Activated CD4-positive, alpha-beta T cell treated with anti-CD3 and anti-CD28 coated beads for 4 hours (primary cell): ENCODE measurements around the gene RBMS3.
"Not testable (repeated sequence)": the region's sequence is repeated elsewhere in the genome, so short reads cannot be mapped to it uniquely, and the experiment has no call there.

ENCODE experiments used
- DNase-seq, 2 donors: peaks; one replicate each; pipeline ENCODE4 v3.0.0-alpha.2; 2020

RBMS3 gene

DNA sequence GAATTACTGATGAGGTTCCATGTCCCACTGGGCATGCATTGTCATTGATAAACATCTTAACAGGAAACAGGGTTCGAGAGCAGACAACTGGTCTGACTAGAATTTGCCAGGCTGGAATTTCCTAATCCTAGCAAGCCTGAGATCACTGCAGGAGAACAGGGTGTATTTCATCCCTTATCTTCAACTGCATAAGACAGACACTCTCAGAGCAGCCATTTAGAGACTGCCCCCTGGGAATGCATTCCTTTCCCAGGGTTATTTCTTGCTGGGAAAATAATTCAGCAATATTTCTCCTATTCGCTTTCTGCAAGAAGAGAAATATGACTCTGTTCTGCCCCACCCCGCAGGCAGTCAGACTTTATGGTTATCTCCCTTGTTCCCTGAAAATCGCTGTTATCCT is 113.1 kb downstream of the RBMS3 start:
- not testable (repeated sequence) for DNase-seq

- no peak for DNase-seq
These were observed 116.5 kb downstream of the RBMS3 start for GRCh38 chr3:29397406-29397805.

GRCh38 chr3:29398787-29399186 is 117.9 kb downstream of the RBMS3 start:
- DNase-seq = no peak

GRCh38 chr3:29406291-29406832 is 125.5 kb downstream of the RBMS3 start:
- DNase-seq = no peak

- DNase-seq = no peak
These were observed 127.8 kb downstream of the RBMS3 start for GRCh38 chr3:29408676-29409075.

- DNase-seq = no peak
These were observed 128.5 kb downstream of the RBMS3 start for GRCh38 chr3:29409409-29409808.

- no peak for DNase-seq
These were observed 129.3 kb downstream of the RBMS3 start for GRCh38 chr3:29410220-29410619.

GRCh38 chr3:29410660-29411405 is 130.0 kb downstream of the RBMS3 start:
- no peak for DNase-seq

GRCh38 chr3:29412110-29412509 is 131.2 kb downstream of the RBMS3 start:
- DNase-seq = no peak

DNA sequence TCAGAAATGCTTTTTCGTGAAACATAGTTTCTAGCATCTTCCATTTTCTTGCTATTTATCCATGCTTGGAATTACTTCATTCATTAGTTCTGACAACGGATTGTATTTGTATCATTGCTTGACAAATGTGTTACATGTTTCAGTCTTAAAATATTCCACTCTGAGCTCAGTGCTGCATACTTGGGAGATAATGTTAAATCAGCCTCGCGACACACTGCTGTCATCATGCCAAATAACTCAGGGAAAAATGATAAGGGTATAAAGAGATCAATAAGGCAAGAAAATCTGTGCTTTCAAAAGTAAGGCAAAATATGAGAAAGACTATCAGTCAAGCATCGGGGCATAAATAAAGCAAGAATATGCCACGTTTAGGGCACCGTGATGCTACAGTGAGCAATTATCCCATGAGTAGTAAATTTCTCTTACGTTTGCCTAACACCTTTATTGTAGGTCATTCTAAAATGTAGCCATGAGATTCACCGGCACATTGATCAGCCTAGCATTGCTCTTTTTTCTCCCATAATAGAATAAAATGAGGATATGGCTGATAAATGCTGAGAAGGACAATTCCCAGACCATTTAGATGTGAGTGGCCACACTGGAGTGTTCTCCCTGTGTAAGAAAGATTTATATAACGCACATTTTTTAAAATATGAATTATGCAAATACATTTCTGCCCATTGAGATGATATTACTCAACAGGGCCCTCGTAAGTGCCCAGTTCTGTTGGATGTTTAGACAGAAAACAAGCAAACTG is 133.8 kb downstream of the RBMS3 start:
- DNase-seq = no peak

GRCh38 chr3:29415482-29416223 is 134.8 kb downstream of the RBMS3 start:
- DNase-seq = no peak

DNA sequence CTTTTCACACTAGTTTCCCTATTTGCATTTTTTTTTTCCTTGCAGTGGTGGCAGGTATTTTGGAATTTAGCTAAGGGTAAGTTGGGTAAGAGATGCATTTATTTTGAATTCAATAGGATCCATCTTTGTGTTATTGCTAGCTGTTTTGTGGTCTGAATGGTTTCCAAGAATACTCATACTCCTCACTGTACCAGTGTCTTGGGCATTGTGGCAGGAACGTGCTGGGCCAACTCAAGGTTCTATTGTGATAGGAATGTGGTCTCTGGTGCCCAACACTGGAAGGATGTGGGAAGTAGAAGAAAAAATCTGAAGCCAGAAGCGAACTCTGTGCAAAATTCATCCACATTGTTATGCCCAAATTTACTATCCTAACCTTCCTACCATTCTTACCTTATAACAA is 135.6 kb downstream of the RBMS3 start:
- no peak for DNase-seq

- no peak for DNase-seq
These were observed 139.2 kb downstream of the RBMS3 start for GRCh38 chr3:29420106-29420505.

DNA sequence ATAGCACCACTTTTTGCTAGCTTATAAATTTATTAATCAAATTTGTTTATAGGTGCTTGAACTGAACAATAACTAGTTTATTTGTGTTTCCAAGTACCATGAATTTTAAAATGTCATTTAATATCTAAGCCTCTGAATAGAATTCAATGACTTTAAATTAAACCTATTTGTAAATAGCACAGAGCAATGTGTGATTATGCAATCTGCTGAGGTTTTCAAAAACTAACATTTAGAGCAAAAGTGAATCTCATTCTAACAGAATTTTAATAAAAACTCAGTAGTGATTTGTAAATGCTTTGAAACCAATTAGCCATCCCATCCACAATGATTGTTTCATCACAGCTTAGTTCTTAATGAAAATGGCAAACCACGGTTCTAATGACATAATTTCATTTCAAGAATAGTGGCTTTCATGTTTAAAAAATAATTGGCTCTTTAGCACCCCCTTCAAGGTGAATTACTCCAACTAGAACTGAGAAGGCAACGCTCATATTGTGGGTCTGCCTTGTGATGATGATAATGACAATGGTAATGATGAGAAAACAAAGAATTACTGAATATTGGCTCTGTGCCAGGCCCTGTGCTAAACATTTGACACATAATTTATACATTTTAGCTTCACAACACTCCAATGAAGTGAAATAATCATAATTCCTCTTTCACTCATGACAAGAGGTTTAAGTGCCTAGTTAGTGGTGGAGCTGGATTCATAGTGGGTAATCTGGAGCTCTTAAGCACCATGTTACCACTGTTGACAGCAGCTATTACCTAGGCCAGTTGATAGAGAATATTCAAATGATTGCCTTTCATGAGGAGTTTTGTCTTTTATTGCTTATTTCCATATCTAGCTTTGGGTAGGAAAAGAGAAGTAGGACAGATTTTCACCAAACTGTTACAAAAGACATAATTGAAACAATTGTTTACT is 145.7 kb downstream of the RBMS3 start:
- no peak for DNase-seq

GRCh38 chr3:29427266-29428103 is 146.6 kb downstream of the RBMS3 start:
- DNase-seq = no peak

GRCh38 chr3:29429055-29429679 is 148.3 kb downstream of the RBMS3 start:
- DNase-seq = no peak

DNA sequence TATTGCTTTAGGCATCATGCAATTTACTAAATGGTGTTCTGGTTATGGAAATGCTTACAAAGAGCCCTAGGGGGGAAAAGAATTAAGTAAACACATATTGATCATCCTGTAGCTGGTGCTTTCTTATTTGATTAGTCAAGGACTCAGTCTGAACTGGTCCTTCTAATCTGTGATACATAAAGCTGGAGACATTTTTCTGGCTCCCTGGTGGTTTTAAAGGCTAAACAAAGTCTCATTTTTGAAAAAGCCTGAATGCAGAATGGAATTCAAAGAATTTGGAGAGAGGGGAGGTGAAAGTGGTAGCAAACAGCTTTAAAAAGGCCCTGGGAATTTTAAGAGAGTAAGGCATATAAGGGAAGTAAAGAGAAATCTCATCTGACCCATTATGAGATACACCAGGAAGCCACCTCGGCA is 149.7 kb downstream of the RBMS3 start:
- no peak for DNase-seq

- no peak for DNase-seq
These were observed 155.9 kb downstream of the RBMS3 start for GRCh38 chr3:29436612-29437323.

DNA sequence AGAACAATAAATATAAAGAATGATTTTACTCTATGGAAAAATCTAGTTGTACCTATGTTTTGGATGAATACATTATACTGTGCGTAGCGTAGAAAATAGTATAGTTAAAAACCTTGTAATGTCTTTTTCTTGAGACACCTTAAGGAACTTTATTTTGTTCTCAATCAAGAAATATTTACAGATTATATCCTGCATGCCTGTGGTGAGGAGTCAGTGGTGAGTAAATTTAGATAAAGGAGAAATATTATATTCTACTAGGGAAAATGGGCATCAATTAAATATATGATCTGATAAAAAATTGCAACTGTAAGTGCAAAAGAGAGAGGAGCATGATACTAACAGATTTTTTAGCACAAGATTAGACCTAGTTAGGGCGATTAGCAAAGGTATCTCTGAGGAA is 157.7 kb downstream of the RBMS3 start:
- DNase-seq = no peak
